Calu3 (cell line): ENCODE measurements around the gene GCNT2. TPM values are rescaled to one million over a fixed set of nuclear protein-coding genes. Genes with fewer than 3 reads are reported as not detected.

ENCODE experiments used
- BruUV-seq: library from RNA; stranded (reverse); fragments of 400-500 nt; replicated peaks from 2 replicates; lab custom pipeline; 2021; lab: Mats Ljungman, UMichigan
- CTCF ChIA-PET: fragments of 300-600 bp; sonication (Branson Sonifier 250); formaldehyde crosslinking; loops from one replicate; lab custom pipeline; 2022; ENCODE audit warnings: antibody characterized with exemption; lab: Charles Lee
- DNase-seq: peaks from one replicate; pipeline ENCODE4 v3.0.0; 2022
- H3K27ac Mint-ChIP-seq: one replicate; pipeline ENCODE4 v1.8.0; 2022; ENCODE audit warnings: mixed read lengths; ENCODE audit not compliant: unreplicated experiment
- H3K27me3 Mint-ChIP-seq: one replicate; pipeline ENCODE4 v1.8.0; 2022; ENCODE audit warnings: mixed read lengths; ENCODE audit not compliant: unreplicated experiment
- H3K36me3 Mint-ChIP-seq: one replicate; pipeline ENCODE4 v1.8.0; 2022; ENCODE audit warnings: mild to moderate bottlenecking, moderate library complexity, mixed read lengths; ENCODE audit not compliant: insufficient read depth, unreplicated experiment
- H3K4me1 Mint-ChIP-seq: one replicate; pipeline ENCODE4 v1.8.0; 2022; ENCODE audit warnings: mild to moderate bottlenecking, low read depth, mixed read lengths; ENCODE audit not compliant: unreplicated experiment
- H3K4me3 Mint-ChIP-seq: one replicate; pipeline ENCODE4 v1.8.0; 2022; ENCODE audit warnings: mild to moderate bottlenecking, low read depth, moderate library complexity, mixed read lengths; ENCODE audit not compliant: unreplicated experiment
- H3K9me3 Mint-ChIP-seq: one replicate; pipeline ENCODE4 v1.8.0; 2022; ENCODE audit warnings: low read depth, mixed read lengths; ENCODE audit not compliant: unreplicated experiment
- intact Hi-C: fragments of 100-400 bp; cut with micrococcal nuclease; formaldehyde crosslinking; loops from one replicate; pipeline ENCODE4 v1.10.0; 2022; ENCODE audit not compliant: unreplicated experiment
- total RNA-seq: library from RNA; stranded (reverse); gene quantifications from 2 replicates; pipeline ENCODE4 v1.2.3, GENCODE V29; 2022
- TF ChIP-seq, protein P1 (sequence below): fragments of 200-600 bp; IDR thresholded peaks from one replicate; pipeline ENCODE4 v1.8.0; 2022; ENCODE audit warnings: antibody characterized with exemption; ENCODE audit not compliant: unreplicated experiment

GCNT2 gene
- total RNA-seq, 1 experiment from 2014 or later: 18.0 TPM

DNA sequence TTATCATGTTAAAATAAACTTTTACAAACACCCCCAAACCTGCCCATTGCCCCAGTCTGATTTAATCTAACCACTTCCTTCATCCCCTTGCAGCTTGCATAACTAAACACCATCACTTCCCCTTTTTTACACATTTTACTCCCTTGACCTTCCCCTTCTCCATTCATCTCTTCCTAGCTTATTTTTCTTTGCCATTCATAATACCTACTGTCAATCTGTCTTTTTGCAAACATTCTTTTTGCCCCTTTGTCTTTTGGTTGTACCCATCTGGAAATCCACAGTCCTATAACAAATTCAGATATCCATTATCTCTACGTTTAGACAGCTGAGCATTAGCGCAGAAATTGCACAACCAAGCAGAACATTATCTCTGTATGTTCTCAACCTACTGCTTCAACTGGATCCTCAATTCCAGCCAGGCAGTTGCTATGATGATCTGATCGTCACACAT, 122.1 kb downstream of the GCNT2 start:
- Mint-ChIP-seq H3K4me3 (no peak overlapping the region), H3K9me3 (no peaks in the 10 kb centered on the region), H3K27me3 (peaks cover 15% of the 10 kb centered on the region), H3K4me1 (no peaks in the 10 kb centered on the region), H3K36me3 (no peaks in the 10 kb centered on the region), H3K27ac (no peak overlapping the region)
- CTCF ChIA-PET: interaction anchor here (0.6 kb wide), 1 partner anchor 1682 kb away, joined by 3 read pairs; no protein-coding TSS in a partner anchor
- intact Hi-C loops: no loop called here
- TF ChIP-seq, protein P1, sequence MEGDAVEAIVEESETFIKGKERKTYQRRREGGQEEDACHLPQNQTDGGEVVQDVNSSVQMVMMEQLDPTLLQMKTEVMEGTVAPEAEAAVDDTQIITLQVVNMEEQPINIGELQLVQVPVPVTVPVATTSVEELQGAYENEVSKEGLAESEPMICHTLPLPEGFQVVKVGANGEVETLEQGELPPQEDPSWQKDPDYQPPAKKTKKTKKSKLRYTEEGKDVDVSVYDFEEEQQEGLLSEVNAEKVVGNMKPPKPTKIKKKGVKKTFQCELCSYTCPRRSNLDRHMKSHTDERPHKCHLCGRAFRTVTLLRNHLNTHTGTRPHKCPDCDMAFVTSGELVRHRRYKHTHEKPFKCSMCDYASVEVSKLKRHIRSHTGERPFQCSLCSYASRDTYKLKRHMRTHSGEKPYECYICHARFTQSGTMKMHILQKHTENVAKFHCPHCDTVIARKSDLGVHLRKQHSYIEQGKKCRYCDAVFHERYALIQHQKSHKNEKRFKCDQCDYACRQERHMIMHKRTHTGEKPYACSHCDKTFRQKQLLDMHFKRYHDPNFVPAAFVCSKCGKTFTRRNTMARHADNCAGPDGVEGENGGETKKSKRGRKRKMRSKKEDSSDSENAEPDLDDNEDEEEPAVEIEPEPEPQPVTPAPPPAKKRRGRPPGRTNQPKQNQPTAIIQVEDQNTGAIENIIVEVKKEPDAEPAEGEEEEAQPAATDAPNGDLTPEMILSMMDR: no peak
- BruUV-seq: no TSS peak
- no peak for DNase-seq

DNA sequence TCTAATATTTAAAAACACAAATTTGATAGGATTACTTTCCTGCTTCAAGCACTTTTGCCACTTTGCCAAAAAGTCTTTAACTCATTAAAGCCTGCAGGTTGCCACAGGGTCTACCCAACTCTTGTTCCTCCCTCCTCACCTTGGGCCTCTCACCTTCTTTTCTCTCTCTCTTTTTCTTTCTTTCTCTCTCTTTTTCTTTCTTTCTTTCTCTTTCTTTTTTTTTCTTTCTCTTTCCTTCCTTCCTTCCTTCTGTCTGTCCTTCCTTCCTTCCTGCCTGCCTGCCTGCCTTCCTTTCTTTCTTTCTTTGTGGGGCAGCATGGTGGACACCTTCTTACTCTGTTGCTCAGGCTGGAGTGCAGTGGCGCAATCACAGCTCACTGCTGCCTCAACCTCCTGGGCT, 123.1 kb downstream of the GCNT2 start:
- H3K27ac Mint-ChIP-seq: no peak overlapping the region
- H3K9me3 Mint-ChIP-seq: no peaks in the 10 kb centered on the region
- peaks cover 15% of the 10 kb centered on the region for H3K27me3 Mint-ChIP-seq
- CTCF ChIA-PET: no interaction called here
- no TSS peak for BruUV-seq
- TF ChIP-seq, protein P1: no peak
- DNase-seq: no peak
- no peaks in the 10 kb centered on the region for H3K36me3 Mint-ChIP-seq
- no peak overlapping the region for H3K4me3 Mint-ChIP-seq
- intact Hi-C loops: no loop called here
- no peaks in the 10 kb centered on the region for H3K4me1 Mint-ChIP-seq

DNA sequence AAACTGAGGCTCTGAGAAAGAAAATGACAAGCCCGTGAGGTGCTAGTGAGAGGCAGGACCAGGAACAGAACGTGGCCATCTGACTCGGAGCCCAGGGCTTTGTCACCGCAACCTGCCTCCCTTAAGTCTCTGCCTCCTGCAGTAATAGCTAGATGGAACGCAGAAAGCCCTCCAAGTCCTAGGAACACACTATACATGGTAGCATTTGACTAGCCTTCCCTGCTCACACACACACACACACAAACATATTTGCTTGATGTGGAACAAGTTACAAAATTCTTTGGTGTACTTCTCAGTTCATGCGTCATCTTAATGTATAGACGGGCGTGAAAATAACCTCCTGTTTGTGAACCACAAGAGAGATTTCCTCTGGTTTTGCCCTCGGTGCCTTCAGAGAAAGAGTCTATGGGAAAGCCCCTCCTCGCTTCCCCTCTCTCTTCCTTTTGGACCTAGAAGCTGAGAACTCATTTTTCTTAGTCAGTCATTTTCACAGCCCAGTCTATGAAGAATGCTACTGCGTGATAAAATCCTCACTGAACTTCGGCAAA, 134.4 kb downstream of the GCNT2 start:
- DNase-seq: no peak
- Mint-ChIP-seq H3K27ac (no peak overlapping the region), H3K27me3 (no peaks in the 10 kb centered on the region), H3K9me3 (no peaks in the 10 kb centered on the region), H3K4me3 (no peak overlapping the region), H3K36me3 (no peaks in the 10 kb centered on the region), H3K4me1 (no peaks in the 10 kb centered on the region)
- intact Hi-C loops: no loop called here
- TF ChIP-seq, protein P1: no peak
- BruUV-seq: no TSS peak
- CTCF ChIA-PET: no interaction called here

DNA sequence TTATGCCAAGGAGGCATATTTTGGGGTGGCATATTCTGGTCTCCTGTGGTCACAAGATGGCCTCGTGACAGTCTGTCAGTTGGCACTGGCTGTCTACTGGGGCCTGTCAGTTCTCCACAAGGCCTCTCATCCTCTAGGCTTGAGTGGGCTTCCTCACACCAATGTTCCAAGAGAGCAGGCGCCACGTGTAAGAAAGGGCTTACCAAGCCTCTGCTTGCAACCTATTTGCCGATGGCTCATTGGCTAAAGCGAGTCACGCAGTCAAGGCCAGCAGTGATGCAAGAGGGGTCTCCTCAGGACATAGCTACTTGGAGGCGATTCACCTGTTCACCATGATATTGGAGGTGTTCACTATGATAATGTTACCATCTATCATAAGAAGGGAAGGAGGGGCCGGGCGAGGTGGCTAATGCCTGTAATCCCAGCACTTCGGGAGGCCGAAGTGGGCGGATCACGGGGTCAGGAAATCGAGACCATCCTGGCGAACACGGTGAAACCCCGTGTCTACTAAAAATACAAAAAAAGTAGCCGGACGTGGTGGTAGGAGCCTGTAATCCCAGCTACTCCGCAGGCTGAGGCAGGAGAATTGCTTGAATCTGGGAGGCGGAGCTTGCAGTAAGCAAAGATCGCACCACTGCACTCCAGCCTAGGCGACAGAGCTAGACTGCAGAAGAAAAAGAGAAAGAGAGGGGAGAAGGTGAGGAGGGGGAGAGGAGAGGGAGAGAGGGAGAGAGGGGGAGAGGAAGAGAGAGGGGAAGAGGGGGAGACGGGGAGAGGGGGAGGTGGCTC, 138.0 kb downstream of the GCNT2 start:
- BruUV-seq: no TSS peak
- Mint-ChIP-seq H3K9me3 (no peaks in the 10 kb centered on the region), H3K4me1 (no peaks in the 10 kb centered on the region), H3K36me3 (no peaks in the 10 kb centered on the region), H3K27ac (no peak overlapping the region), H3K27me3 (no peaks in the 10 kb centered on the region), H3K4me3 (no peak overlapping the region)
- no peak for DNase-seq
- intact Hi-C loops: no loop called here
- TF ChIP-seq, protein P1: no peak
- CTCF ChIA-PET: no interaction called here
